NCI-H345 treated with DMSO at 0.1 percent for 48 hours (cell line): ENCODE results near the gene TICAM1.

Experiments used
- DNase-seq: peaks from one replicate; lab custom pipeline; 2025; ENCODE audit not compliant: unreplicated experiment; lab: John Stamatoyannopoulos, UW

Gene TICAM1

GRCh38 chr19:4773047-4773640 is 58.4 kb downstream of the TICAM1 start:
- DNase-seq = no peak

GRCh38 chr19:4772566-4772965 is 58.9 kb downstream of the TICAM1 start:
- no peak for DNase-seq

- DNase-seq = peak; percentile 86
Measured at GRCh38 chr19:4768934-4769777, 62.4 kb downstream of the TICAM1 start.
